GM18909 (cell line): Measurements from ENCODE around the gene TPRG1.

ENCODE experiments used
- ATAC-seq: cut with Tn5 transposase; IDR thresholded peaks from one replicate; pipeline ENCODE4 v1.9.1; 2021; ENCODE audit warnings: mild to moderate bottlenecking; ENCODE audit not compliant: unreplicated experiment, poor library complexity

The TPRG1 gene

DNA sequence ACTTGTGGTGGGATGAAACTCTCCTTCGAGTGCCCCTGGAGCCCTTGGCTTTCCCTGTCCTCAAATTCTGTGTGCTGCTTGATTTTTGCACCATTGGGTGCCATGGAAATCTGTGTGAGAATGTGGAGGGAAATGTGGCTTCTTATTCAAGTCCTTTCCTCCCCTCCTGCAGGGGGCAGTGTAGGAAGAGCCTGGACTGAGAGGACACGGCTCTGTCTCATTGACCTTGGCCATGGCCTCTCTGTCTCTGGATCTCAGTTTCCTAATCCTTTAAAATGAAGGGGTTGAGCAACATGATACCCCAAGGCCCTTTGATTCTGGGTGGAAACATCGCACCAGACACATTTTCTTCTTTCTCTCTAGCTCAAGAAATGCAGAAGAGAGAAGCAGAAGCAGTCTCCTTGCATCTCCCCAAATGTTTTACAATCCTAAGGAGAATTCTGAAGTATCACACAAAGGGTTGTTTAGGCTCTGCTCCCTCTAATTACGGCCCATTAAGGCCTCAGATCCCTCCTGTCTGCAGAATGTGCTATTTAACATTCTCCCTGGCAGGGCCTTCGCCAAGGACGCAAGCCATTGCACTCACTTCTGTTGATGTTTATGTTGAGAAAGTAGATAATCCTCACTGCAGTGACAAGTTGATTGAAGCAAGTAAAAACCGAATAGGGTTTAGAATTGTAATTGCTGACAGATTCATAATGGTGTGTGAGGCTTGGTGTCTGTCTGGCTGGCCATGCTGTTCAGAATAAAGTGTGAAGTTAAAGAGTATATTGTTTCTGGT is 169.1 kb downstream of the TPRG1 start:
- ATAC-seq, result no peak

DNA sequence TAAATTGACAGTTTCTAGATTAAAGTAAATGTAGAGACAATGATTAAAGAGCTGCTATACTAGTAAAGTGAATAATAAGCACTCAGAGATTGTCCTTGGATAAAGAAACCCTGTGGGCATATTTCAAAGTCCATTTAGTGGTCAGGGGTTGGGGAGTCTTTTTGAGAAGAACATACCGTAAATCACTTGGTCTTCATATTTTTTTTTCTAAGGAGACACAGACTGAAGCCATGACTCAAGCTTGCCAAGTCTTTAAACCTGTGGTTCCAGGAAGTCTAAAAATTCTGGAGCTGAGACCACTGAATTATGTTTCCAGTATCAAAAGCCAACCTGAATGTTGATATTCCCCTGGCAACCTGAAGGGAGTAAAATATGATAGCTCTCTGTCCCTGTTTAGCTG is 171.0 kb downstream of the TPRG1 start:
- no peak for ATAC-seq

DNA sequence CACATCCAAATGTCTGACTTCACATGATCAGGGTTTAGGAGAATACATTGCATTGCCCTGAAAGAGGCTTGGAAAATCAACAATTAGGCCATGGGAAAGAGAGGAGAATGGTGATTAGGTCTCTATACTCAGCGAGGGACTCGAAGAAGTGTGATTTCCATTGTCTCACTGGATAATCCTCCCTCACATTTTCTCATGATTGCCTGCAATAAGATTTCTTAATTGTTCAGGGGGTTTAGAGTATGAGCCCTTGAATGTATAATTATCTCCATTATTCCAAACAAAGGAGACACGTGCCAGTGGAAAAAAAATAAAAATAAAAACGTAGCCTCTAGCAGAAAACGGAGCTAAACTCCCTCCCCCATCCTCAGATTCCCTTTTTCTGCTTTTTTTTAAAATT is 173.2 kb downstream of the TPRG1 start:
- no peak for ATAC-seq

DNA sequence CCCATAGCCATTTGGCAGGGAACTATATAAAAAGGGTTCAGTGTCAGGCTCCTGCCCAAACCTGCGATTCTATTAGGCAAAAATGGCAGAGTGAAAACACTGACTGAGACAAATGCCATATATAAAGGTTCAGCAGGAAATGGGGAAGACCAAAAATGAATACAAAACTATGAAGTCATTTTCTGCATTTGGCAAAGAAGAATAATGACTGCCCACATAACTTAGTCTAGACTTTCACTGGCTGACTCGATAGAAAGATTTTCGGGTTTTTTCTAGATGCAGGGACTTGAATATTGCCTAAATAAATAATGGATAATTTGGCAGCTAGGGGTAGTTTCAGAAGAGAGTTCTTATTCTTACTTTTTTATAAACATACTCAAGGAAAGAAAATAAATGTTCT is 178.0 kb downstream of the TPRG1 start:
- no peak for ATAC-seq

DNA sequence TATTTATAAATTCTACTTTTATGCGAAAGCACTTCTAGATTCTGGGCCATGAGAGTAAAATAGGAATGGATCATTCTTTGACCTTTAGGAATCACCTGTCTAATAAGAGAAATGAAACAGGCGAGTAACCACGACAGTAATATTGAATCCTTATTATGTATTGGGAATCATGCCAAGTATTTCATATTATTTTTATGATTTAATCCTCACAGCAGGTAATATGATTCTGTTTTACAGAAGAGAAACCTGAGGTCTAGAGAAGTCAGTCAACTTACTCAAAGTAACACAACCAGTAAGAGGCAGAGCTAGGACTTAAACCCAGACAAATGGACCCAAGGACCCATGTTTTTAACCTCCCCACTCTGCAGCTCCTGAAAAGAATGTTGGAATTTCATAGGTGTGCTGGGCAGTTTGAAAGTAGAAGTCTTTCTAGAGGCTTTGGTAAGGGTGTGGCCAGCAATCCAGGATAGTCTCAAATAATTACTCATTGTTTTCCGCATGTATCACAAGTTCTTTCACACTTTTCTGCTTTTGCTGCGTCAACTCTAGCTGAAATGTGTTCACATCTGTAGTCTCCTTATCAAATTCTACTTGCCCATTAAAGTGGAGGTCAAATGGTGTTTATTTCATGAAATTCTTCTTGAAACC is 181.7 kb downstream of the TPRG1 start:
- no peak for ATAC-seq

DNA sequence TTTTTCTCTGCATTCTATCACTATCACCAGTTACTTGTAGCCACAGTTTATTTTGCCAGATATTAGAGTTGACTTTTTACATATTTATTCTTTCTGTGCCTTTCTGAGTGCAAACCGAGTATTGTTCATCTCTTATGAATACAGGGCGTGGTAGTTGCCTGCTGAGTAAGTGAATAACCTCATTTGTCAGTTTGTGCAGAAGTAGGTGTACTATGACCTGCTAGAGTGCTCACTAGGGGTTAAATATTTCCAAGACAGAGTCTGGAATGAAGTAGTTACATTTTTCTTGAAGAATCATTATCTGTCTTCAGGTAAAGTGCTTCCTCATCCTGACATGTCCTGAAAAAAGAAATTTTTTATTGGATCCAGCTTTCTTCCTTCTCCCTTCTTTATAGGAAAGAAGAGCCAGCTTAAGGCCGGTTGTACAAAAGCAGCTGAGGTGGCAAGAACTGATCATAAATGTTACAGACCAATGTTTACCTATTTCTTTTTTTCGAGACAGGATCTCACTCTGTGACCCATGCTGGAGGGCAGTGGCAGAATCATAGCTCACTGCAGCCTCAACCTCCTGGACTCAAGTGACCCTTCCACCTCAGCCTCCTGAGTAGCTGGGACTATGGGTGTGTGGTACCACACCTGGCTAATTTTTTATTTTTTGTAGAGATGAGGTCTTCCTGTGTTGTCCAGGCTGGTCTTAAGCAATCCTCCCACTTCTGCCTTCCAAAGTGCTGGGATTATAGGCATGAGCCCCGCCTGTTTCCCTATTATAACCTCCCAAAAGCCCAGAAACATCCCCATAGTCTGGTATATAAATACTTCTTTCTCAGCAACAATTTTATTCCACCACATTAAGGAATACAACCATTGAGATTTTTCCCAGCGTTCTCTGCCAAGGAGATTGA is 182.5 kb downstream of the TPRG1 start:
- ATAC-seq, result no peak

DNA sequence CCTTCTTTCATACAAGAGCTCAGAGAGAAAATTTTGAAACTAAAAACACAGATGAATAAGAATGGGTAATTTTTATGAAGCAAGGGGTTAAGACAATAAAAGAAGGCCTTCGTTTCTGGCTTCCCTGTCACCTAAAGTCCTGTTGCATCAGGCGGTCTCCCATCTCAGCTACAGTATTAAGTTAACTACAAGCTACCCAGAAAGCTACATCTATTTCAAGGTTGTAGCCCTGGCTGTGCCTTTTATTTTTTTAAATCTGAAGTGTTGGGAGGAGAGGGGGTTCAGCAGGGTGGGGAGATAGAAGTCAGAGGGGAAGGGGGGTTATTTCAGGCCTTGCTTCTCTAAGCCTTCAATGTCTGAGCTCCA is 183.3 kb downstream of the TPRG1 start:
- ATAC-seq, result no peak

DNA sequence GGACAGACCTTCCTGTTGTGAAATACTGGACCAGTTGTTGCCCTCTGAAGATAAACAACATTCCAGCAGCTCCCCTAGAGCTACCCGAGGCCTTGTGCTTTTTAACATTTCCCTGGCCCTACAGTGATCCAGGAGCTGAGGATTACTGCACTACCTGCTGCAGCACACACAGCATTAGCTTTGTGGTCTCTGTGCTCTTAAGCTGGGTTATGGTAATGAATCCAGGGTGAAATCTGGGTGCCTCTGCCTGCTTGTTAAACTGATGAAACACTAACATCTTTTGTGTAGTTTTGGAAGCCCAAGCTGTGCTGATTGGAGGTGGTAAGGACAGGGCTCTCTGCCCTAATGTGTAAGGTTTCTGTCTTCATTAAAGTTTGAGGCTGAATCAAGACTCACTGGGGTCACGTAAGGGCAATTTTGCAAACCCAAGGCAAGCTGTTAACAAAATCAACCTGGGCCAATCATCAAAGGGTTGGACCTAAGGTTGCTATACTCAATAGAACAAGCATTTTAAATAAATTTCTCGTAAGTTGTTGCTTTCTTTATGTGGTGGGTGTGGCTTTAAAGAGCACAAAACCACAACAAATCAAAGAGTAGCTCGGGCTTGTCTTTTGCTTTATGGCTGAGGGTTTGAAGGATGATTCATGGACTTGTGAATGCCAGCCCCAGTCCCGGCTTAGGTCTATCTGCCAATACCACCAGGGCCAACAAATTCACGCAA is 183.9 kb downstream of the TPRG1 start:
- ATAC-seq, result no peak

DNA sequence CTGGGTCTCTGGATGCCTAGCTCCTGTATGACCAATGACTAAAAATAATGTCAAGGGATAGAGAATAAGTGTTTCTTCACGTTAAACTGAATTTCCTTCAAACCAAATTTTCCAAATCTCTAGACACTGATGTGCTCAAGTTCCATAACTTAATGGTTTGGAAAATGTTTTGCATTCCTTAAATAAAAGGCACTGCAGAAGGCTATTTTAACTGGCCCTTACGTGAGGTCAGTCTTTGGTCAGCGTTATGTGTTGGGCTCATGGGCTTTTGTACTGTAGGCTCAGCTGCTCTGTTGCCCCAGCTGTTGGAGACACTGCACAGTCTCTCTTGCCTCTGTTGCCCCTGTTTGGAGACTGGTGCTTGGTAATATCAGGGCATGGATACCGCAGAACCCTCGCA is 188.5 kb downstream of the TPRG1 start:
- no peak for ATAC-seq

DNA sequence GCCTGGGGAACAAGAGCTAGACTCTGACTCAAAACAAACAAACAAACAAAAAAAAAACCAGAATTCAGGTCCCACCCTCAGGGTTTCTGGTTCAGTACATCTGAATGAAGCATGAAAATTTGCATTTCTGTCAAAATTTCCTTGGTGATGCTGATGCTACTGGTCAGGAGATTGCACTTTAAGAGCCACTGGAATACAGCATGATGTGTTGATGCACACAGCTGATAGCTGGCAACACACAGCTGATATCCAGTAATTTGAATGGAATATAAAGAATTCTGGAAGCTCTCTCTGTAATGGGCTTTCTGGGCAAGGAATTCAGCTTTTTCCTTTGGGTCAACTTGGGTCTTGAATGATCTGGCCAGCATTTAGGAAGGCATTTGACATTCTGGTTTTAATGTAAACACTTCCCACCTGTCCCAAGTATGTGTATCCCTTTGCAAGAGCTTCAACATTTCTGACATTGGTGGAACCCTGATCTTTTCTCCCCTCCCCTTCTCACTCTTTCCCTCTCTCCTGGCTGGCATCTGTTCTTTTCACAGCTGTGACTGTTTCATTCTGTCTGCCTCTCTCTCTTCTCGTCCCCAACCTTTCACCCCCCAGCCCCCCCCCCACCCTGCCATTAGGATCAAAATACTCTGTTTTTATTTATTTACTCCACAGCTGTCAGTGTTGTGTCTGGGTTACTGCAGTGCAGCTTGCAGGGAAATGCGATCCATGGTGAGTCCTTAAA is 189.5 kb downstream of the TPRG1 start:
- ATAC-seq, result no peak

DNA sequence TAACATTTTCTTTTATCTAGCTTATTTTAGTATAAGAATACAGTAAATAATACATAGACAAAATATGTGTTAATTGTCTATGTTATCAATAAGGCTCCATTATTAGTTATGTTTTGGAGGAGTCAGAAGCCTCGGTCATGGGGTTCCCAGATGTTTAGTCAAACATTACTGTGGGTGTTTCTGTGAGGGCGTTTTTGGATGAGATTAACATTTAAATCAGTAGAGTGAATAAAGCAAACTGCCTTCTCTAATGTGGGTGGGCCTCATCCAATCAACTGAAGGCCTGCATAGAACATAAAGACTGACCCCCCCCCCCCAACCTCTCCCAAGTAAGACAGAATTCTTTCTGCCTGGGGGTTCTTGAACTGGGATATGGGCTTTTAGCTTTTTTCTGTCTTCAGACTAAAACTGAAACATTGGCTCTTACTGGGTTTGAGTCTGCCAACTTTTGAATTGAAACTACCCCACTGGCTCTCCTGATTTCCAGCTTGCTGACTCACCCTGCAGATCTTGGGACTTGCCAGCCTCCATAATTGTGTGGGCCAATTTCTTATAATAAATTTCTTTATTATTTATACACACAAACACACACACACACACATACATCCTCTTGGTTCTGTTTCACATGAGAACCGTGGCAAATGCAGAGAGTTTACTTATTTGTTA is 192.0 kb downstream of the TPRG1 start:
- ATAC-seq, result no peak

DNA sequence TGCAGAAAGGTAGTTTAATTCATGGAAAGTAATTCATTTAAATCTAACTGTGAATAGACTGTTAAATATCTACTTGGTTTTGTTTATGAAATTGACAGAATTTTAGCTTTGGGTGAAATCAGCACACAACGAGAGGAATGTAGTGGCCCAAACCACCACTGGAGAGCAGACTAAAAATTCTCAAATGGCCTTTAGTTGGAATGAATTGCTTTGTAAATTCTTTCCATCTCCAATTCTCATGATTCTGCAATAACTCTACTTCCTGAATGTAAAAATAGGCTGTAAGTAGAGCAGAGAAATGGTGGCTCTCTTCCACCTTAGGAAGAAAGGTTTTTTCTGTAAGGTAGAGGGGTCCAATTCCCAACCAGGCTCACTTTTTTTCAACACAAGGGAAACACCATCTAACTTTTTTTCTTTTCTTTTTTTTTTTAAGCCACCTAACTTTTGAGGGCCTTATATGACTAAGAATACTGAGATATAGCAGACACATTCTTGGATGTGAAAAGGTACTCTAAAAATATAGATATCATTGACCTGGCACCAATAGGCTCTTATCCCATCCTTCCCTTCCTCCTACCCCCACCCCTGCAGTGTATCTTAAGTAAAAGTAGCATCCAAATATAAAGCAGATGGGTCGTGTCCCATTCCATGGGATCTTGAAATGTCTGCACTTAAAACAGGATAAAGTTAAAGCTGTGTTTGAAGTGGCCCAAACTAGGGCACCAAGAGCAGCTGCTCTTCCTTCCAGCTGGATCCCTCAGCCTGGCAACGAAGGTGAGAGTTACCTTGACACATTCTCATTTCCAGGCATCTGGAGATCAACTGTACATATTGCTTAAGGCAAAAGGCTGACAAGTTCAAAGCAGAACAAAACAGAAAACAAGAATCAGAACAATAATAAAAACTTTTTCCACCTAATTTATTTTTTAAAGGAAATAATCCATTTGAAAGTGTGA is 194.1 kb downstream of the TPRG1 start:
- ATAC-seq, result no peak

DNA sequence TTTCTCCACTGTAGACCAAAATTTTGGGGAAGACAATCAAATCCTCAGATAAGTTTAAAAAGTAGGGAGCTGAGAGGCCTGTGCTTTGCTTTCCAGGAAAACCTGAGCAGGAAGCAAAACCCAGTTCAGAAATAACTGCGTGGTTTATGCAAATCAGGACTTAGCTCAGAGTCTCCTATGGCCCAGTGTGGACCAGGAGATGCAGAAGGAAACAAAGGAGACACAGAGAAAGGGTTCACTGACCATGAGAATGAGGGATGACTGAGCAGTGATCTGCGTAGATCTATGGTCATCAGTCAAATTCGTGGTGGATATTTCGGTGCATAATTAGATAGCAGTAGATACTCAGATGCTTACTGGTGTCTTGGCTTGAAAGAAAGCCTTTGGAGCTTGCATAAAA is 196.6 kb downstream of the TPRG1 start:
- ATAC-seq, result no peak

DNA sequence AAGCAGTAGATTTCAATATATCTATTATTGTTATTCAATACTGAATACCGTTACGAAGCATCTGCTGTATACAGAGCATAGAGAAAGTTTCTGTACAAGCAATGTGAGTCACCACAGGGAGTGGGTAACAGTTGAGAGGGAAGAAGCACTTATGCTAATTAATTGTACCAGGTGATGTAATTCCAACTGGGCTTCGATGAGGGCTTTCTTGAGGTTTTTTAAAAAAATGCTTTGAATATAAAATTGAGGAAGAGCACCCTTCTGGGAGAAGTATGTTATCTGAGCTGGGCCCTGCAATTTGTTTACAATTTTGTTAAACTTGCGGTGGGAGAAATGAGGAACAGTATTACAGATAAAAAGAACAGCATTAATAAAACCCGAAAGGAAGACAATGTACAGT is 197.9 kb downstream of the TPRG1 start:
- ATAC-seq, result no peak

DNA sequence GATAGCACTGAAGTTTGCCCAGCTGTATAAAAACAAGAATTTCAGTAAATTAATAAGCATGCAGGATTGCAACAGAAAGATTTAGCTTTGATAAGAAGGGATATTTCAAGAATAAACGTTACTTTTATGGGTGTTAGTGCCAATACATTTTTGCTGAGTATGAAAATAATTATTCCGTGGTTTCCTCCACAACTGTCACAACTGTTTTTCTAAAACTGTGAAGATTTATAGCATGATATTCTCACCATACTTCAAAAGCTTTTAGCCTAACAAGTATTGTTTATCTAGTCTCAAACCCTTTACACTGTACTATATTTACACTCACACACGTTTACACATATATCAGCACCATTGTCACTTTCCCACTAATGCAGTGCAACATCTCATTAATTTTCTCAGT is 200.5 kb downstream of the TPRG1 start:
- ATAC-seq, result no peak
